ENCODE results near the gene ARHGAP1. TPM values are rescaled to one million over a fixed set of nuclear protein-coding genes. Genes with fewer than 3 reads are reported as not detected.

ARHGAP1 gene
- total RNA-seq, 1 experiment from 2014 or later = 43.5 TPM

- ATAC-seq (no peak), DNase-seq (ENCODE audit: low read depth, low spot score) (no peak)
- no peak overlapping the region for H3K27ac ChIP-seq (ENCODE audit: low read length)
- no peaks in the 10 kb centered on the region for H3K27me3 ChIP-seq (ENCODE audit: control insufficient read depth, insufficient read depth, low read length)
- BruUV-seq (replicated peaks) = no TSS peak
- intact Hi-C loops (cut with micrococcal nuclease; ENCODE audit: unreplicated experiment) = no loop called here
- in situ Hi-C loops (cut with HindIII; ENCODE audit: low pct_unique_long_range_greater_than_20kb, low sequenced_read_pairs) = no loop called here
- H3K9me3 ChIP-seq (ENCODE audit: control insufficient read depth, insufficient read depth, low read depth, low read length) = no peaks in the 10 kb centered on the region
- H3K4me3 ChIP-seq (ENCODE audit: low read depth in 2 of 2, low read length in 2 of 2) = no peak overlapping the region
- H3K36me3 ChIP-seq (ENCODE audit: control insufficient read depth, insufficient read depth, low read length) = peaks cover 3% of the 10 kb centered on the region
- H3K4me1 ChIP-seq (ENCODE audit: control insufficient read depth, insufficient read depth, low read length) = no peaks in the 10 kb centered on the region
- POLR2A ChIA-PET = no interaction called here
- TF ChIP-seq SIN3A (IDR thresholded peaks at IDR 0.05; ENCODE audit: borderline replicate concordance, insufficient read depth, low read depth, low read length) = no peak
- no peak for TF ChIP-seq POLR2AphosphoS5 (IDR thresholded peaks at IDR 0.05; ENCODE audit: low read depth, low read length)
- TF ChIP-seq TCF7L2 (IDR thresholded peaks at IDR 0.05; ENCODE audit: low read depth, low read length) = no peak
- no peak for TF ChIP-seq CTCF (IDR thresholded peaks at IDR 0.05)
- TF ChIP-seq REST (IDR thresholded peaks at IDR 0.05; ENCODE audit: insufficient read depth in 1 of 2, low read depth in 2 of 2, low read length in 1 of 2) = no peak
- CTCF ChIA-PET = no interaction called here
Measured at GRCh38 chr11:46662366-46662765, 38.1 kb downstream of the ARHGAP1 start.

GRCh38 chr11:46661836-46662235 lies 38.6 kb downstream of the ARHGAP1 start:
- ChIA-PET POLR2A (no interaction called here), CTCF (no interaction called here)
- no peak for TF ChIP-seq CTCF (IDR thresholded peaks at IDR 0.05)
- TF ChIP-seq TCF7L2 (IDR thresholded peaks at IDR 0.05; ENCODE audit: low read depth, low read length) = no peak
- no peak for TF ChIP-seq REST (IDR thresholded peaks at IDR 0.05; ENCODE audit: insufficient read depth in 1 of 2, low read depth in 2 of 2, low read length in 1 of 2)
- TF ChIP-seq SIN3A (IDR thresholded peaks at IDR 0.05; ENCODE audit: borderline replicate concordance, insufficient read depth, low read depth, low read length) = no peak
- TF ChIP-seq POLR2AphosphoS5 (IDR thresholded peaks at IDR 0.05; ENCODE audit: low read depth, low read length) = no peak
- in situ Hi-C loops (cut with HindIII; ENCODE audit: low pct_unique_long_range_greater_than_20kb, low sequenced_read_pairs) = no loop called here
- Histone ChIP-seq H3K27me3 (ENCODE audit: control insufficient read depth, insufficient read depth, low read length) (no peaks in the 10 kb centered on the region), H3K36me3 (ENCODE audit: control insufficient read depth, insufficient read depth, low read length) (peaks cover 3% of the 10 kb centered on the region), H3K4me3 (ENCODE audit: low read depth in 2 of 2, low read length in 2 of 2) (no peak overlapping the region), H3K27ac (ENCODE audit: low read length) (no peak overlapping the region), H3K9me3 (ENCODE audit: control insufficient read depth, insufficient read depth, low read depth, low read length) (no peaks in the 10 kb centered on the region), H3K4me1 (ENCODE audit: control insufficient read depth, insufficient read depth, low read length) (no peaks in the 10 kb centered on the region)
- no peak for DNase-seq (ENCODE audit: low read depth, low spot score)
- intact Hi-C loops (cut with micrococcal nuclease; ENCODE audit: unreplicated experiment) = no loop called here
- no peak for ATAC-seq
- no TSS peak for BruUV-seq (replicated peaks)

Measured in Panc1 (cell line).